Activated naive CD8-positive, alpha-beta T cell treated with anti-CD3 and anti-CD28 coated beads, Interleukin-2, amount 50 U/mL, for 24 hours (primary cell): ENCODE results near the gene MACROH2A2.
"Not testable (repeated sequence)": the region's sequence is repeated elsewhere in the genome, so short reads cannot be mapped to it uniquely, and the experiment has no call there.

ENCODE experiments used
- ATAC-seq: fragments of 150-1000 bp; cut with Tn5 transposase; one replicate; pipeline ENCODE4 v1.10.0; 2021
- DNase-seq: peaks from one replicate; pipeline ENCODE4 v3.0.0; 2021
- H3K27ac Mint-ChIP-seq: one replicate; pipeline ENCODE4 v1.8.0; 2021; ENCODE audit warnings: mild to moderate bottlenecking, mixed read lengths
- H3K27me3 Mint-ChIP-seq: one replicate; pipeline ENCODE4 v1.8.0; 2021; ENCODE audit warnings: mixed read lengths
- H3K36me3 Mint-ChIP-seq: one replicate; pipeline ENCODE4 v1.8.0; 2021; ENCODE audit warnings: low read depth, mixed read lengths
- H3K4me1 Mint-ChIP-seq: one replicate; pipeline ENCODE4 v1.8.0; 2021; ENCODE audit warnings: mixed read lengths
- H3K4me3 Mint-ChIP-seq: one replicate; pipeline ENCODE4 v1.8.0; 2021; ENCODE audit warnings: mild to moderate bottlenecking, moderate library complexity, mixed read lengths
- H3K9me3 Mint-ChIP-seq: one replicate; pipeline ENCODE4 v1.8.0; 2021; ENCODE audit warnings: mixed read lengths

The MACROH2A2 gene

GRCh38 chr10:70123166-70123565 is 70.5 kb downstream of the MACROH2A2 start:
- H3K36me3 Mint-ChIP-seq, ATAC-seq, H3K4me1 Mint-ChIP-seq, H3K27me3 Mint-ChIP-seq, H3K27ac Mint-ChIP-seq, DNase-seq, H3K9me3 Mint-ChIP-seq, H3K4me3 Mint-ChIP-seq: not testable (repeated sequence)

- no peaks in the 10 kb centered on the region for H3K9me3 Mint-ChIP-seq
- H3K27ac Mint-ChIP-seq = no peak overlapping the region
- H3K4me1 Mint-ChIP-seq = no peaks in the 10 kb centered on the region
- peaks cover 4% of the 10 kb centered on the region for H3K36me3 Mint-ChIP-seq
- ATAC-seq (no peak), DNase-seq (no peak)
- no peaks in the 10 kb centered on the region for H3K27me3 Mint-ChIP-seq
- H3K4me3 Mint-ChIP-seq = no peak overlapping the region
These were observed 71.2 kb downstream of the MACROH2A2 start for GRCh38 chr10:70123817-70124216.

GRCh38 chr10:70124415-70124814 is 71.8 kb downstream of the MACROH2A2 start:
- DNase-seq (no peak), ATAC-seq (no peak)
- H3K27ac Mint-ChIP-seq = no peak overlapping the region
- no peaks in the 10 kb centered on the region for H3K27me3 Mint-ChIP-seq
- peaks cover 4% of the 10 kb centered on the region for H3K36me3 Mint-ChIP-seq
- H3K4me1 Mint-ChIP-seq = no peaks in the 10 kb centered on the region
- no peak overlapping the region for H3K4me3 Mint-ChIP-seq
- no peaks in the 10 kb centered on the region for H3K9me3 Mint-ChIP-seq

- Mint-ChIP-seq H3K36me3 (peaks cover 4% of the 10 kb centered on the region), H3K4me3 (no peak overlapping the region), H3K9me3 (no peaks in the 10 kb centered on the region), H3K27ac (no peak overlapping the region), H3K4me1 (no peaks in the 10 kb centered on the region), H3K27me3 (no peaks in the 10 kb centered on the region)
- DNase-seq (no peak), ATAC-seq (no peak)
These were observed 72.3 kb downstream of the MACROH2A2 start for GRCh38 chr10:70124918-70125317.

GRCh38 chr10:70125918-70126552 is 73.4 kb downstream of the MACROH2A2 start:
- Mint-ChIP-seq H3K27me3 (no peaks in the 10 kb centered on the region), H3K4me1 (peaks cover 5% of the 10 kb centered on the region), H3K9me3 (no peaks in the 10 kb centered on the region), H3K4me3 (no peak overlapping the region), H3K27ac (no peak overlapping the region), H3K36me3 (peaks cover 4% of the 10 kb centered on the region)
- no peak for DNase-seq
- ATAC-seq = no peak

GRCh38 chr10:70126700-70127395 is 74.2 kb downstream of the MACROH2A2 start:
- no peaks in the 10 kb centered on the region for H3K9me3 Mint-ChIP-seq
- no peak for ATAC-seq

GRCh38 chr10:70130878-70131559 is 78.4 kb downstream of the MACROH2A2 start:
- peaks cover 2% of the 10 kb centered on the region for H3K36me3 Mint-ChIP-seq
- H3K9me3 Mint-ChIP-seq = no peaks in the 10 kb centered on the region
- H3K27me3 Mint-ChIP-seq = no peaks in the 10 kb centered on the region
- H3K4me1 Mint-ChIP-seq = peaks cover 25% of the 10 kb centered on the region
- H3K4me3 Mint-ChIP-seq = peak overlapping the region; percentile 86
- no peak overlapping the region for H3K27ac Mint-ChIP-seq
- DNase-seq (no peak), ATAC-seq (no peak)

More at GRCh38 chr10:70126700-70127395, 74.2 kb downstream of the MACROH2A2 start:
- no peaks in the 10 kb centered on the region for H3K27me3 Mint-ChIP-seq
- DNase-seq = no peak
- H3K27ac Mint-ChIP-seq = no peak overlapping the region
- peaks cover 2% of the 10 kb centered on the region for H3K36me3 Mint-ChIP-seq
- H3K4me3 Mint-ChIP-seq = no peak overlapping the region
- peaks cover 11% of the 10 kb centered on the region for H3K4me1 Mint-ChIP-seq

GRCh38 chr10:70131560-70131937 is 78.9 kb downstream of the MACROH2A2 start:
- Mint-ChIP-seq H3K27ac (peak overlapping the region; percentile 91), H3K4me3 (peak overlapping the region; percentile 86), H3K36me3 (peaks cover 2% of the 10 kb centered on the region), H3K4me1 (peaks cover 25% of the 10 kb centered on the region), H3K27me3 (no peaks in the 10 kb centered on the region), H3K9me3 (no peaks in the 10 kb centered on the region)
- ATAC-seq = no peak
- no peak for DNase-seq

- ATAC-seq (peak; percentile 77), DNase-seq (peak; percentile 60)
- H3K9me3 Mint-ChIP-seq = no peaks in the 10 kb centered on the region
- peaks cover 3% of the 10 kb centered on the region for H3K36me3 Mint-ChIP-seq
- peak within 1 kb of the TSS; percentile 91 for H3K27ac Mint-ChIP-seq
- H3K27me3 Mint-ChIP-seq = no peaks in the 10 kb centered on the region
- H3K4me3 Mint-ChIP-seq = peak within 1 kb of the TSS; percentile 86
- peaks cover 25% of the 10 kb centered on the region for H3K4me1 Mint-ChIP-seq
These were observed 79.7 kb downstream of the MACROH2A2 start, which contains the start of gene AIFM2 for GRCh38 chr10:70132098-70133029. AIFM2 (minus strand) TSS chr10:70132825; CDS start chr10:70124084, 8,741 bp downstream.

GRCh38 chr10:70135046-70135445 is 82.4 kb downstream of the MACROH2A2 start:
- Mint-ChIP-seq H3K9me3 (no peaks in the 10 kb centered on the region), H3K4me1 (peaks cover 29% of the 10 kb centered on the region), H3K4me3 (no peak overlapping the region), H3K27ac (no peak overlapping the region), H3K36me3 (peaks cover 3% of the 10 kb centered on the region), H3K27me3 (no peaks in the 10 kb centered on the region)
- DNase-seq = no peak
- no peak for ATAC-seq

GRCh38 chr10:70135684-70136083 is 83.0 kb downstream of the MACROH2A2 start:
- peaks cover 27% of the 10 kb centered on the region for H3K4me1 Mint-ChIP-seq
- ATAC-seq = no peak
- H3K27me3 Mint-ChIP-seq = no peaks in the 10 kb centered on the region
- H3K27ac Mint-ChIP-seq = no peak overlapping the region
- DNase-seq = no peak
- H3K36me3 Mint-ChIP-seq = peaks cover 6% of the 10 kb centered on the region
- no peaks in the 10 kb centered on the region for H3K9me3 Mint-ChIP-seq
- no peak overlapping the region for H3K4me3 Mint-ChIP-seq

- ATAC-seq = no peak
- peaks cover 15% of the 10 kb centered on the region for H3K4me1 Mint-ChIP-seq
- H3K9me3 Mint-ChIP-seq = no peaks in the 10 kb centered on the region
- no peak overlapping the region for H3K4me3 Mint-ChIP-seq
- no peak overlapping the region for H3K27ac Mint-ChIP-seq
- DNase-seq = no peak
- no peaks in the 10 kb centered on the region for H3K27me3 Mint-ChIP-seq
- peaks cover 6% of the 10 kb centered on the region for H3K36me3 Mint-ChIP-seq
These were observed 84.5 kb downstream of the MACROH2A2 start for GRCh38 chr10:70137135-70137534.

GRCh38 chr10:70137927-70138883 is 85.6 kb downstream of the MACROH2A2 start:
- ATAC-seq (no peak), DNase-seq (no peak)
- peaks cover 8% of the 10 kb centered on the region for H3K4me1 Mint-ChIP-seq
- no peaks in the 10 kb centered on the region for H3K9me3 Mint-ChIP-seq
- H3K4me3 Mint-ChIP-seq = no peak overlapping the region
- H3K27me3 Mint-ChIP-seq = no peaks in the 10 kb centered on the region
- H3K36me3 Mint-ChIP-seq = peaks cover 7% of the 10 kb centered on the region
- H3K27ac Mint-ChIP-seq = no peak overlapping the region
